Suprapubic skin (tissue), 4 donors: ENCODE data around the gene USP32. TPM values are rescaled to one million over a fixed set of nuclear protein-coding genes. Genes with fewer than 3 reads are reported as not detected.

ENCODE experiments used
- DNase-seq, 2 donors: peaks; one replicate each; pipeline ENCODE4 v3.0.0-alpha.2; 2019; ENCODE audit warnings: low spot score in 2 of 2
- H3K27ac ChIP-seq: fragments of 200-600 bp; sonication (generic); one replicate; pipeline ENCODE4 v1.5.1; 2019
- H3K27me3 ChIP-seq: fragments of 200-600 bp; sonication (generic); one replicate; pipeline ENCODE4 v1.5.1; 2019
- H3K36me3 ChIP-seq: fragments of 200-600 bp; sonication (generic); one replicate; pipeline ENCODE4 v1.5.1; 2019
- H3K4me1 ChIP-seq: fragments of 200-600 bp; sonication (generic); one replicate; pipeline ENCODE4 v1.5.1; 2019
- H3K4me3 ChIP-seq: fragments of 200-600 bp; sonication (generic); one replicate; pipeline ENCODE4 v1.5.1; 2019; ENCODE audit warnings: mild to moderate bottlenecking
- H3K9me3 ChIP-seq: fragments of 200-600 bp; sonication (generic); one replicate; pipeline ENCODE4 v1.5.1; 2019
- CTCF ChIP-seq, 2 donors: fragments of 200-600 bp in 1 of 2; fragments of 450-650 bp in 1 of 2; sonication (generic) in 1 of 2; IDR thresholded peaks; one replicate each; pipeline ENCODE4 v1.5.1; 2016 to 2019; ENCODE audit warnings: antibody characterized with exemption in 2 of 2, mild to moderate bottlenecking in 1 of 2, moderate library complexity in 1 of 2
- EP300 ChIP-seq: sonication (generic); formaldehyde crosslinking; IDR thresholded peaks from one replicate; pipeline ENCODE4 v1.6.1; 2017; ENCODE audit warnings: antibody characterized with exemption
- POLR2A ChIP-seq, 2 donors: fragments of 450-650 bp; IDR thresholded peaks; one replicate each; pipeline ENCODE4 v1.6.1; 2017; ENCODE audit warnings: antibody characterized with exemption in 2 of 2, mild to moderate bottlenecking in 2 of 2, moderate library complexity in 2 of 2
- POLR2AphosphoS5 ChIP-seq, 3 donors: sonication (generic); formaldehyde crosslinking; IDR thresholded peaks; one replicate each; pipeline ENCODE4 v1.6.1; 2017; ENCODE audit warnings: antibody characterized with exemption in 3 of 3
- WGBS: methylation state at CpG from one replicate; pipeline ENCODE4 v1.1.5; 2018; 5-methylcytosine and 5-hydroxymethylcytosine counted together
- total RNA-seq, 4 donors: library from RNA; depleted of rRNA; stranded (reverse); fragments of >200 nt; gene quantifications; one replicate each; pipeline ENCODE4 v1.1.0, GENCODE V29; 2016

USP32 gene
- total RNA-seq, 4 donors from 2014 or later: 58.3 to 74.5 (median 62.0) TPM

GRCh38 chr17:60157487-60158040, 234.4 kb downstream of the USP32 start:
- TF ChIP-seq EP300 (no peak), CTCF (IDR thresholded peaks at IDR 0.05) (no peak), POLR2A (IDR thresholded peaks at IDR 0.05) (no peak)
- H3K4me3 ChIP-seq: no peak overlapping the region
- DNase-seq: no peak
- H3K36me3 ChIP-seq: no peaks in the 10 kb centered on the region
- H3K4me1 ChIP-seq: peaks cover 15% of the 10 kb centered on the region
- H3K27me3 ChIP-seq: peaks cover 52% of the 10 kb centered on the region
- no peaks in the 10 kb centered on the region for H3K9me3 ChIP-seq
- no peak overlapping the region for H3K27ac ChIP-seq
- 75% methylated on average over 6 of the region's 18 CpGs for WGBS

DNA sequence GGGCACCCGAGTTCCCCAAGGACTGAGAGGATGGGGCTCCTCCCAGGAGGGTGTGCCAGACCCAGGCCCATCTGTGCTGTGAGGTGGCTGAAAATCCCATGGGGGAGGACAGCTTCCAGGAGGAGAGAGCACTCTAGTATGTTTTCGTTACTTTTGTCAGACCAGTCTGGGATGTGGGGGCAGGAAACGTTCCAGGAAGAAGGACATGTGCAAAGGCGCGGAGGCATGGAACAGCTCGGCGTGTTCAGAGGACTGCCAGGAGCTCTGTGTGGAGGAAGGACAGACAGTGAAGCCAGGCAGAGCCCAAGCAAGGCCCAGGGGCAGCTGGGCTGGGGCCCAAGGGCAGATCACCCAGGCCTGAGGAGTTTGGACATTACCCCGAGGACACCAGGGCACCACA, 235.2 kb downstream of the USP32 start:
- Histone ChIP-seq H3K27me3 (peaks cover 61% of the 10 kb centered on the region), H3K27ac (no peak overlapping the region), H3K4me3 (no peak overlapping the region), H3K4me1 (peaks cover 15% of the 10 kb centered on the region), H3K36me3 (no peaks in the 10 kb centered on the region), H3K9me3 (no peaks in the 10 kb centered on the region)
- DNase-seq: no peak
- TF ChIP-seq CTCF (IDR thresholded peaks at IDR 0.05) (no peak), EP300 (no peak), POLR2AphosphoS5 (IDR thresholded peaks at IDR 0.05) (no peak), POLR2A (IDR thresholded peaks at IDR 0.05) (no peak)
- WGBS: 86% methylated on average over 6 of the region's 8 CpGs

DNA sequence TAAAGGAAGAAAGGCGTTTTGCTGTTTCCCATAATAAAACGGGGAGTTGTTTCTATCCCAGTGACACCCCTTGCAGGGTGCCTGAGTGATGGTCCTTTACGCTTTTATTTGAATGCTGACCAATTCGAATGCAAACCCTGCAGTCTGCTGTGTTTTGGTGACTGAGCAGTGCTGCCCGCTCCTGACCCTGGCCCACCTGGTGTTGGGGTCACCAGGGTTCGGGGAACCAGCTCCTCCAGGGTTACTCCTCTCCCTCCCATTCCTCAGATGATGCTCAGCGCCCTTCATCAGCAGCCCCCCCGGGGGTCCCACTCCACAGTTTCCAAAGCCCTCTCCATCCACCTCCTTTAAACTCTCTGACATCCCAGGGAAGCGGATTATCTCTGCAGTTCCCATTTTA, 236.1 kb downstream of the USP32 start:
- Histone ChIP-seq H3K36me3 (no peaks in the 10 kb centered on the region), H3K9me3 (no peaks in the 10 kb centered on the region), H3K4me3 (no peak overlapping the region), H3K4me1 (peaks cover 17% of the 10 kb centered on the region), H3K27ac (no peak overlapping the region), H3K27me3 (peaks cover 70% of the 10 kb centered on the region)
- TF ChIP-seq POLR2AphosphoS5 (IDR thresholded peaks at IDR 0.05) (no peak), POLR2A (IDR thresholded peaks at IDR 0.05) (no peak), CTCF (IDR thresholded peaks at IDR 0.05) (no peak), EP300 (no peak)
- DNase-seq: no peak
- 76% methylated on average over 9 of the region's 9 CpGs for WGBS

GRCh38 chr17:60155427-60155814, 236.5 kb downstream of the USP32 start:
- no peak for DNase-seq
- no peak overlapping the region for H3K27ac ChIP-seq
- peaks cover 73% of the 10 kb centered on the region for H3K27me3 ChIP-seq
- 63% methylated on average over 3 of the region's 3 CpGs for WGBS
- H3K36me3 ChIP-seq: no peaks in the 10 kb centered on the region
- no peak for TF ChIP-seq EP300
- no peak for TF ChIP-seq POLR2A (IDR thresholded peaks at IDR 0.05)
- TF ChIP-seq POLR2AphosphoS5 (IDR thresholded peaks at IDR 0.05): no peak
- TF ChIP-seq CTCF (IDR thresholded peaks at IDR 0.05): no peak
- H3K4me1 ChIP-seq: peaks cover 21% of the 10 kb centered on the region
- no peak overlapping the region for H3K4me3 ChIP-seq
- H3K9me3 ChIP-seq: no peaks in the 10 kb centered on the region

- peaks cover 73% of the 10 kb centered on the region for H3K27me3 ChIP-seq
- WGBS: 58% methylated on average over 14 of the region's 14 CpGs
- no peak overlapping the region for H3K27ac ChIP-seq
- peak in 1 of 2 donors; percentile 57 for DNase-seq
- H3K9me3 ChIP-seq: no peaks in the 10 kb centered on the region
- H3K4me3 ChIP-seq: no peak overlapping the region
- TF ChIP-seq POLR2A (IDR thresholded peaks at IDR 0.05): no peak
- no peak for TF ChIP-seq CTCF (IDR thresholded peaks at IDR 0.05)
- TF ChIP-seq EP300: no peak
- TF ChIP-seq POLR2AphosphoS5 (IDR thresholded peaks at IDR 0.05): no peak
- H3K4me1 ChIP-seq: peaks cover 26% of the 10 kb centered on the region
- H3K36me3 ChIP-seq: no peaks in the 10 kb centered on the region
These were observed 237.1 kb downstream of the USP32 start for GRCh38 chr17:60154616-60155426.
